ENCODE results near the gene VPS39.

DNA sequence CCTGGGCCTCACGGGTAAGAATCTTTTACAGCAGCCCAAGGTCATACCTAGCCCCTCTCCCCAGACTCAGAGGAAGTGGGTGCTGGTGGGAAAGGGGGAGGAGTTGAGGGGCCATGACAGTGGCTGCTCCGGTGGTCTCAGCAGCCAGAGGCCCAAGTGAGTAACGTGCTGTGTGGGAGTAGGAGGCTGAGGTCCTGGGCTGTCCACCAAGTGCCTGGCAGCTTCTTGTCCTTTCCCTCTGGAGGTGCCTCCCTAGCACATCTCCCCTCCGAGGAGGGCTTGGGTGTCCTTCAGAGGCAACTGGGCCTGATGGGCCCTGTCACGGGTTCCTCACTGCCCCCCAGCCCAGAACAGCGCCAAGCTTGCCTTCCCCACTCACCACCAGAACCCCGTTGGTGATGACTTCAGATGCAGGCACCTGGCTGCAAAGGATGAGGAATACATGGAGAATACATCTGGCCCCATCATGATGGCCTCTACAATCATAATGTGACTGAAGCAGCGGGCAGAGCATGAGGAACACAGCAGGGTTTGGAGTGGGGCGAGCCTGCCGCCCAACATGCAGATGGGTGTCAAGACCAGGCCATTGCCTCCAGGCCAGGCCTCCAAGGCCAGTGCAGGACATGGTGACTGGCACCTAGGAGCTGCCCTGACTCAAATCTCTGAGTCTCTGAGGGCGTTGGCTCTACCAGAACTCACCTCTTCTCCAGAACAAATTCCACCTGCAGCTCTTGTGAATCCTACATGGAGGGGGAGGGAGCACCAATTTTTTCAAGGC lies 55.0 kb downstream of the VPS39 start:
- no peak for TF ChIP-seq CREBBP (IDR thresholded peaks at IDR 0.05; ENCODE audit: low read depth, low read length)
- no peak for TF ChIP-seq ZNF140 (CRISPR knock-in tag; IDR thresholded peaks at IDR 0.05)
- no peak for TF ChIP-seq ZC3H4 (CRISPR knock-in tag; IDR thresholded peaks at IDR 0.05; ENCODE audit: borderline replicate concordance)
- no peak for TF ChIP-seq U2AF1 (optimal IDR thresholded peaks at IDR 0.05; ENCODE audit: low read depth, low read length)
- TF ChIP-seq, protein P1, sequence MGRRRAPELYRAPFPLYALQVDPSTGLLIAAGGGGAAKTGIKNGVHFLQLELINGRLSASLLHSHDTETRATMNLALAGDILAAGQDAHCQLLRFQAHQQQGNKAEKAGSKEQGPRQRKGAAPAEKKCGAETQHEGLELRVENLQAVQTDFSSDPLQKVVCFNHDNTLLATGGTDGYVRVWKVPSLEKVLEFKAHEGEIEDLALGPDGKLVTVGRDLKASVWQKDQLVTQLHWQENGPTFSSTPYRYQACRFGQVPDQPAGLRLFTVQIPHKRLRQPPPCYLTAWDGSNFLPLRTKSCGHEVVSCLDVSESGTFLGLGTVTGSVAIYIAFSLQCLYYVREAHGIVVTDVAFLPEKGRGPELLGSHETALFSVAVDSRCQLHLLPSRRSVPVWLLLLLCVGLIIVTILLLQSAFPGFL (CRISPR knock-in tag; IDR thresholded peaks at IDR 0.05) = no peak
- TF ChIP-seq ATF1 (CRISPR knock-in tag; IDR thresholded peaks at IDR 0.05) = no peak
- no peak for TF ChIP-seq ATF1 (tag; IDR thresholded peaks at IDR 0.05)
- no peak for TF ChIP-seq ZNF24 (IDR thresholded peaks at IDR 0.05)
- no peak for TF ChIP-seq SMC3 (conservative IDR thresholded peaks at IDR 0.05; ENCODE audit: insufficient read depth, low read depth, low read length)
- no peak for TF ChIP-seq HOXB6 (CRISPR knock-in tag; IDR thresholded peaks at IDR 0.05; ENCODE audit: borderline replicate concordance)
- TF ChIP-seq SP2 (IDR thresholded peaks at IDR 0.05; ENCODE audit: extremely low read depth, low read depth, low read length, poor library complexity, severe bottlenecking) = no peak
- TF ChIP-seq, protein P2, sequence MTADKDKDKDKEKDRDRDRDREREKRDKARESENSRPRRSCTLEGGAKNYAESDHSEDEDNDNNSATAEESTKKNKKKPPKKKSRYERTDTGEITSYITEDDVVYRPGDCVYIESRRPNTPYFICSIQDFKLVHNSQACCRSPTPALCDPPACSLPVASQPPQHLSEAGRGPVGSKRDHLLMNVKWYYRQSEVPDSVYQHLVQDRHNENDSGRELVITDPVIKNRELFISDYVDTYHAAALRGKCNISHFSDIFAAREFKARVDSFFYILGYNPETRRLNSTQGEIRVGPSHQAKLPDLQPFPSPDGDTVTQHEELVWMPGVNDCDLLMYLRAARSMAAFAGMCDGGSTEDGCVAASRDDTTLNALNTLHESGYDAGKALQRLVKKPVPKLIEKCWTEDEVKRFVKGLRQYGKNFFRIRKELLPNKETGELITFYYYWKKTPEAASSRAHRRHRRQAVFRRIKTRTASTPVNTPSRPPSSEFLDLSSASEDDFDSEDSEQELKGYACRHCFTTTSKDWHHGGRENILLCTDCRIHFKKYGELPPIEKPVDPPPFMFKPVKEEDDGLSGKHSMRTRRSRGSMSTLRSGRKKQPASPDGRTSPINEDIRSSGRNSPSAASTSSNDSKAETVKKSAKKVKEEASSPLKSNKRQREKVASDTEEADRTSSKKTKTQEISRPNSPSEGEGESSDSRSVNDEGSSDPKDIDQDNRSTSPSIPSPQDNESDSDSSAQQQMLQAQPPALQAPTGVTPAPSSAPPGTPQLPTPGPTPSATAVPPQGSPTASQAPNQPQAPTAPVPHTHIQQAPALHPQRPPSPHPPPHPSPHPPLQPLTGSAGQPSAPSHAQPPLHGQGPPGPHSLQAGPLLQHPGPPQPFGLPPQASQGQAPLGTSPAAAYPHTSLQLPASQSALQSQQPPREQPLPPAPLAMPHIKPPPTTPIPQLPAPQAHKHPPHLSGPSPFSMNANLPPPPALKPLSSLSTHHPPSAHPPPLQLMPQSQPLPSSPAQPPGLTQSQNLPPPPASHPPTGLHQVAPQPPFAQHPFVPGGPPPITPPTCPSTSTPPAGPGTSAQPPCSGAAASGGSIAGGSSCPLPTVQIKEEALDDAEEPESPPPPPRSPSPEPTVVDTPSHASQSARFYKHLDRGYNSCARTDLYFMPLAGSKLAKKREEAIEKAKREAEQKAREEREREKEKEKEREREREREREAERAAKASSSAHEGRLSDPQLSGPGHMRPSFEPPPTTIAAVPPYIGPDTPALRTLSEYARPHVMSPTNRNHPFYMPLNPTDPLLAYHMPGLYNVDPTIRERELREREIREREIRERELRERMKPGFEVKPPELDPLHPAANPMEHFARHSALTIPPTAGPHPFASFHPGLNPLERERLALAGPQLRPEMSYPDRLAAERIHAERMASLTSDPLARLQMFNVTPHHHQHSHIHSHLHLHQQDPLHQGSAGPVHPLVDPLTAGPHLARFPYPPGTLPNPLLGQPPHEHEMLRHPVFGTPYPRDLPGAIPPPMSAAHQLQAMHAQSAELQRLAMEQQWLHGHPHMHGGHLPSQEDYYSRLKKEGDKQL (CRISPR knock-in tag; IDR thresholded peaks at IDR 0.05; ENCODE audit: borderline replicate concordance) = no peak

Data from K562 (cell line).